Gastrocnemius medialis (tissue), 4 donors: ENCODE results near the gene KLHL25. TPM values are rescaled to one million over a fixed set of nuclear protein-coding genes. Genes with fewer than 3 reads are reported as not detected.
A peak's percentile ranks its signal among the peaks of the same experiment; 100 is the strongest.

Experiments
- ATAC-seq, 2 donors: fragments of 150-250 bp; one replicate each; pipeline ENCODE4 v1.9.1; 2016
- DNase-seq, 2 donors: peaks; one replicate each; pipeline ENCODE4 v3.0.0-alpha.2; 2019
- H3K27ac ChIP-seq, 4 donors: fragments of 200-600 bp; sonication (generic); 1 replicate in 1 of 4; 2 replicates in 3 of 4; pipeline ENCODE4 v1.5.1; 2016 to 2018; ENCODE audit warnings: mild to moderate bottlenecking in 2 of 4, moderate library complexity in 1 of 4
- H3K27me3 ChIP-seq, 3 donors: fragments of 200-600 bp; sonication (generic) in 2 of 3; 1 replicate in 1 of 3; 2 replicates in 2 of 3; pipeline versions ENCODE4 v1.5.1 to v1.6.0; 2016 to 2019; ENCODE audit warnings: mild to moderate bottlenecking in 1 of 3, moderate library complexity in 1 of 3
- H3K36me3 ChIP-seq, 2 donors: fragments of 200-600 bp; sonication (generic) in 1 of 2; one replicate each; pipeline ENCODE4 v1.5.1; 2017 to 2018
- H3K4me1 ChIP-seq, 2 donors: fragments of 200-600 bp; sonication (generic) in 1 of 2; one replicate each; pipeline ENCODE4 v1.5.1; 2016 to 2017; ENCODE audit warnings: mild to moderate bottlenecking in 2 of 2
- H3K4me3 ChIP-seq, 4 donors: fragments of 200-600 bp; sonication (generic) in 3 of 4; 1 replicate in 1 of 4; 2 replicates in 3 of 4; pipeline ENCODE4 v1.5.1; 2016 to 2019; ENCODE audit warnings: mild to moderate bottlenecking in 2 of 4
- H3K9me3 ChIP-seq, 3 donors: fragments of 200-600 bp; sonication (generic) in 2 of 3; 1 replicate in 1 of 3; 2 replicates in 2 of 3; pipeline ENCODE4 v1.5.1; 2016 to 2019
- CTCF ChIP-seq, 5 experiments: fragments of 450-650 bp in 3 of 5; fragments of 200-600 bp in 2 of 5; sonication (generic) in 2 of 5; IDR thresholded peaks in 4 of 5; conservative IDR thresholded peaks in 1 of 5; 1 replicate in 4 of 5; 2 replicates in 1 of 5; pipeline ENCODE4 v1.5.1; 2016 to 2019; ENCODE audit warnings: antibody characterized with exemption in 5 of 5, mild to moderate bottlenecking in 3 of 5, moderate library complexity in 3 of 5
- POLR2A ChIP-seq, 2 donors: fragments of 450-650 bp; IDR thresholded peaks; one replicate each; pipeline ENCODE4 v1.6.1; 2017; ENCODE audit warnings: antibody characterized with exemption in 2 of 2, mild to moderate bottlenecking in 2 of 2, moderate library complexity in 2 of 2
- in situ Hi-C, 4 donors: fragments of 200-750 bp; cut with MboI; loops; one replicate each; pipeline versions ENCODE4 v1.15.0 to v1.8.0; 2017; ENCODE audit warnings: low sequenced_read_pairs in 4 of 4
- intact Hi-C: fragments of 100-400 bp; cut with DNase I; formaldehyde crosslinking; loops from one replicate; pipeline ENCODE4 v1.15.1; 2023; ENCODE audit warnings: low total_unique reads
- total RNA-seq, 4 donors: library from RNA; depleted of rRNA; stranded (reverse); fragments of >200 nt; gene quantifications; one replicate each; pipeline versions ENCODE4 v1.1.0 to v1.2.3, GENCODE V29; 2016

Gene KLHL25
- total RNA-seq, 4 donors from 2014 or later: 4.8 to 7.0 (median 6.8) TPM

- intact Hi-C loops (loop anchor here (5.0 to 10.0 kb wide), 4 partner anchors 61 to 372 kb away; no protein-coding TSS in a partner anchor), in situ Hi-C loops (no loop called here)
- Histone ChIP-seq H3K4me1 (peaks cover 18 to 28% of the 10 kb centered on the region in 2 donors), H3K9me3 (no peaks in the 10 kb centered on the region), H3K4me3 (peak overlapping the region; percentile 75 to 98 (median 92)), H3K36me3 (no peaks in the 10 kb centered on the region), H3K27me3 (no peaks in the 10 kb centered on the region), H3K27ac (peak overlapping the region; percentile 86 to 99 (median 98))
- DNase-seq (no peak), ATAC-seq (peak in 1 of 2 donors; percentile 20)
- TF ChIP-seq POLR2A (IDR thresholded peaks at IDR 0.05) (no peak), CTCF (IDR thresholded peaks at IDR 0.05 in 4 of 5, conservative IDR thresholded peaks at IDR 0.05 in 1 of 5) (no peak)
These were observed 1.7 kb downstream of the KLHL25 start for GRCh38 chr15:85792912-85793590.

DNA sequence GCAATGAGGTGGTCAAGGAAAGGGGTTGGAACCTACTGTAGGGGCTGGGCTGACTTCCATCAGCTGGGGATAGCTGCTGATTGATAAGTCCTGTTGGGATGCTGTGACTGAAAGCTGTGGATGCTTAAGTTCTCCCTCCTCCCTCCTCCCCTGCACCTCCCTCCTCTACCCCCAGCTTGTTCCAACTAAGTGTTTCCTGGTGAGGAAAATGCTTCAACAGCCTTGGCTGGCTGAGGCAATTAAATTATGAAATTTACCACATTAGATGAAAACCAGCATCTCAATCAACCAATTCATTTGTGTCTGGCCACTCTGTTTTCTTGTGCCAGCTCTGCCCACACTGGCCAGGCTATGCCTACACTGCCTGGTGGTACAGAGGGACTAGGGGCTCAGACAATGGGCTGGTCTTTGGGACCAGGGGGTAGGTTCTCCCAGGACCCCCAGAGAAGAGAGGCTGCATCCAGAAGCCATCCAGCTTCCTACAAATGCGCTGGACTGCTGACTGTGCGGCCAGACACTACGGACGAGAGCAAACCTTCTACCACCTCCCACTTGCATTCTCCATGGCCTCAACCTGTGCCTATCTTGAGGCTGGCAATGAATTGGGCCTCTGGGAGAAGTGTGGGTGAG lies 2.5 kb downstream of the KLHL25 start:
- Histone ChIP-seq H3K4me3 (no peak overlapping the region), H3K36me3 (no peaks in the 10 kb centered on the region), H3K4me1 (peaks cover 24 to 30% of the 10 kb centered on the region in 2 donors), H3K9me3 (no peaks in the 10 kb centered on the region), H3K27me3 (no peaks in the 10 kb centered on the region), H3K27ac (no peak overlapping the region)
- intact Hi-C loops: loop anchor here (5.0 to 10.0 kb wide), 4 partner anchors 60 to 373 kb away; no protein-coding TSS in a partner anchor
- ATAC-seq: no peak
- DNase-seq: no peak
- no peak for TF ChIP-seq CTCF (IDR thresholded peaks at IDR 0.05 in 4 of 5, conservative IDR thresholded peaks at IDR 0.05 in 1 of 5)
- in situ Hi-C loops: no loop called here

- H3K9me3 ChIP-seq: no peaks in the 10 kb centered on the region
- in situ Hi-C loops: no loop called here
- H3K27ac ChIP-seq: no peak overlapping the region
- ATAC-seq (no peak), DNase-seq (no peak)
- peaks cover 41 to 51% of the 10 kb centered on the region in 2 donors for H3K4me1 ChIP-seq
- intact Hi-C loops: no loop called here
- H3K27me3 ChIP-seq: no peaks in the 10 kb centered on the region
- H3K36me3 ChIP-seq: no peaks in the 10 kb centered on the region
- TF ChIP-seq CTCF (IDR thresholded peaks at IDR 0.05 in 4 of 5, conservative IDR thresholded peaks at IDR 0.05 in 1 of 5) (no peak), POLR2A (IDR thresholded peaks at IDR 0.05) (no peak)
- H3K4me3 ChIP-seq: no peak overlapping the region
These were observed 5.2 kb downstream of the KLHL25 start for GRCh38 chr15:85789496-85789875.

DNA sequence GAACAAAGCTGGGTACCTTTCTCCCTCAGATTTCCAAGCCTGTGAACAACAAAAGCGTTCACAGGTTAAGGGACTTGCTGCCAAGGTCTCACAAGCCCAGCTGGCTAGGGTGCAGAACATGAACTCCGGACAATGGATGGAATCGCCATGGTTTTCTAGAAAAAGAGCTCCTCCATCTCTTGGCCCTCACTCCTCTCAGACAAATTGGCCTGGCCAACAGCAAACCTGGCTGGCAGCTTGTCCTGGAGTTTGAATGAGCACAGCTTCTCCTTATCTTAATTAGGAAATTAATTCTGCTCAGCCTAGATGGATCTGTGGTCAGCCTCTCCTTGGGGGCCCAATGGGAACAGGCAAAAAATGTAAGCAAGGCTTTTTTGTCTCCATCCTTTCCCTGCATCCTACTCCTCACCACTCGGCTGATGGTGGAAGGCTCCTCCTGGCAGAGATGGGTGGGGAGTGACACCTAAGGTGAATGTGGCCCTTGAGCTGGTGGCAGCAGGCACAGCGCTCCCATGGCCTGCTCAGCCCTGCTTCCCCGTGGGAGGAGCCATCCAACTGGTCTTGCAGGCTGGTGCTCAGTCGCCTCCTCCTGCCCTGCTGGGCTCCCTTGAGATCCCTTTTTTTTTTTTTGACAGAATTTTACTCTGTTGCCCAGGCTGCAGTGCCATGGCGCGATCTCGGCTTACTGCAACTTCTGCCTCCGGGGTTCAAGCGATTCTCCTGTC lies 5.8 kb downstream of the KLHL25 start:
- no peak for TF ChIP-seq POLR2A (IDR thresholded peaks at IDR 0.05)
- Histone ChIP-seq H3K36me3 (no peaks in the 10 kb centered on the region), H3K4me3 (no peak overlapping the region), H3K27ac (peak overlapping the region in 1 of 4 donors; percentile 22), H3K9me3 (no peaks in the 10 kb centered on the region), H3K27me3 (no peaks in the 10 kb centered on the region), H3K4me1 (peaks cover 45 to 56% of the 10 kb centered on the region in 2 donors)
- intact Hi-C loops: no loop called here
- ATAC-seq: no peak
- no peak for DNase-seq
- in situ Hi-C loops: no loop called here

DNA sequence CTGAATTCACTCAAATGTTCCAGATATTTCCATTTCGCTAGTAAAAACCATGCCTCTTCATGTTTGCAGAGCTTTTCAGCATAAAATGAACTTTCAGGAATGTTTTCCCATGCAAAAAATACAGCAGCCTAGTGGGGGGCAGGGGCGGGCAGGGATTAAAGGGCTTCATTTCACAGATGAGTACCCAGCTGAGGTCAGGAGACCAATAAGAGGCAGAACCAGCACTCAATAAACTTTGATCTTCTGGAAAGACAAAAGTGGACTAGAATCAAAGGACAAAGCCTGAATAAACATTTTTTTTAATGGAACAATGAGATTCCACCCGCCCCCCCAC lies 8.0 kb downstream of the KLHL25 start:
- Histone ChIP-seq H3K9me3 (no peaks in the 10 kb centered on the region), H3K27me3 (no peaks in the 10 kb centered on the region), H3K4me1 (peaks cover 44 to 56% of the 10 kb centered on the region in 2 donors), H3K36me3 (no peaks in the 10 kb centered on the region), H3K27ac (peak overlapping the region; percentile 88 to 97 (median 95)), H3K4me3 (peak overlapping the region in 1 of 4 donors; percentile 2)
- TF ChIP-seq POLR2A (IDR thresholded peaks at IDR 0.05): no peak
- TF ChIP-seq CTCF (IDR thresholded peaks at IDR 0.05 in 4 of 5, conservative IDR thresholded peaks at IDR 0.05 in 1 of 5): no peak
- intact Hi-C loops: no loop called here
- no peak for ATAC-seq
- in situ Hi-C loops: no loop called here
- no peak for DNase-seq
